Measurements from ENCODE around the gene HELZ2. TPM values are rescaled to one million over a fixed set of nuclear protein-coding genes. Genes with fewer than 3 reads are reported as not detected.

The HELZ2 gene
- total and polyA plus RNA-seq, 2 experiments from 2014 or later: 5.2 to 48.9 TPM

DNA sequence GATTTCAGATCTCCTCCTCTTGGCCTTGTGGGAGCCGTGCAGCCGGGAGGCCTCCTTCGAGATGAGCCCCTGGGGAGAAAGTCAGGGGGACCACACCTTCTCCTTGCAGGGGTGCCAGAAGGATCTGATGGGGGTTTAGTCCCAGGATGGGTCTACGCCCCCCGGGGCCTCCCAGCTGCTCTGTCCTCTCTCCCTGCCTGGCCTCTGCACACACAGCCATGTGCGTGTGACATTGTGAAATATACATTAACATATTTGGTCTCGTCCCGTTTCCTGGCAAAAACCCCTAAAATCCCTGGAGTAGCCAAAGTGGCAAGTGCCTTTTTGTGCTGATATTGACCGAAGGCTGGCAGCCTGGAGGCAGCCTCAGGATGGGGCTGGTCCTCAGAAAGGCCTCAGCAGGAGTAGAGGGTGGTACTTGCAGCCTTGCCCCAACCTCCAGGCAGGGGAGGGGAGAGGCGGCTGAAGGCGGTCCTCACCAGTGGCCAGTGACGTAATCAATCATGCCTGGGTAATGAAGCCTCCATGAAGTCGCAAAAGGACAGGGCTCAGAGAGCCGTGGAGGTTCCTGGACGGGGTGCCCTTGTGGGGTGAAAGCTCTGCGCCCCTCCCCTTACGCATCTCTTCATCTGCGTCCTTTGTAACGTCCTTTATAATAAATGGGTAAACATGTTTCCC is 5.1 kb upstream of the HELZ2 start:
- Histone ChIP-seq H3K4me3 (no peak overlapping the region), H2AFZ (no peak overlapping the region), H3K27me3 (ENCODE audit: insufficient read depth) (no peaks in the 10 kb centered on the region), H3K4me1 (ENCODE audit: insufficient read depth) (no peaks in the 10 kb centered on the region), H3K36me3 (ENCODE audit: insufficient read depth) (no peaks in the 10 kb centered on the region), H3K9me2 (ENCODE audit: insufficient read depth) (no peaks in the 10 kb centered on the region), H3K4me2 (no peak overlapping the region), H3K79me2 (replicated peaks; ENCODE audit: insufficient read depth) (no peaks in the 10 kb centered on the region), H3F3A (replicated peaks; ENCODE audit: low read depth) (0 out of 2 replicates have a peak, but pooled peaks cover 3% of the 10 kb centered on the region), H4K20me1 (replicated peaks; ENCODE audit: insufficient read depth) (no peaks in the 10 kb centered on the region), H3K27ac (ENCODE audit: low read depth) (no peak overlapping the region)
- no peaks in the 10 kb centered on the region; the same call in 2 of the 3 replicates for H3K4me1 Mint-ChIP-seq
- no peak overlapping the region for H3K27ac Mint-ChIP-seq
- no peaks in the 10 kb centered on the region for H3K36me3 Mint-ChIP-seq (ENCODE audit: low read depth)
- H3K9me3 Mint-ChIP-seq: no peaks in the 10 kb centered on the region
- no peak overlapping the region for H3K4me3 Mint-ChIP-seq
- no peak for TF ChIP-seq JUNB (IDR thresholded peaks at IDR 0.05; ENCODE audit: unreplicated experiment)
- peak; percentile 6; the same call in 1 of the 3 replicates for ATAC-seq
- no peak for DNase-seq (ENCODE audit: low spot score)
- H3K27me3 Mint-ChIP-seq (ENCODE audit: insufficient read depth, low read depth, poor library complexity): peaks cover 8% of the 10 kb centered on the region

DNA sequence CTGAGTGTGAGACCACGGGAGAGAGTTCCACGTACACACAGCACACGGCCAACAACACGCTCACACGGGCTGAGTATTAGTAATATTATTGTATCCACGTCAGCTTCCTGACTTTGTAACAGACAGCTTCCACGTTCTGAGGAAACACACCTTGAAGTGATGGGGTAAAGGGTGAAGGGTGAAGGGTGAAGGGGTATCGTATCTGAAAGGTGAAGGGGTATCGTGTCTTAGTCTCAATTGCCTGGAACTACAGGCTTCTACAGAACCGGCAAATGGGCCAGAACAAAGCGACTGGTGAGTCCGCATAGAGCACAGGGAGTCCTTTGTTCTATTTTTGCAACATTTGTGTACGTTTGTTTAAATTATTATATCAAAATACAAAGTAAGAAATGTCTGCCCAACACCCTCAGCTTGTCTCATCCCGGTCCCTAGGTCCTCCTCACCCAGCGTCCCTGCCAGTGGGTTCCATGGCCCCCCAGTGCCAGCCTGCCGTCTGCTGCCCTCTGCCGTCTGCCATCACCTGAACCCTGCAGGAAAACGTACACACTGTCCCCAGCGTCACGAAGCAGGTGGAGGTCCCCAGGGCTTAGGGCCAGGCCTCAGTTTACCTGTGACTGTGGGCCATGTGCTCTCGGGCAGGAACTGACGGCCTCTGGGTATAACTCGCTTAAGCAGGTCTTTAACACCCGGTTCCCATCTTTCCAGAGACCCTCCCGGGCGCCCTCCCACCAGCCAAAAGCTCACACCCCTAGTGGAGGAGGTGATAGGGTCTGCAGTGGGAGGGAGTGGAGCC is 4.4 kb upstream of the HELZ2 start:
- Mint-ChIP-seq H3K4me1 (no peaks in the 10 kb centered on the region; the same call in 2 of the 3 replicates), H3K27me3 (ENCODE audit: insufficient read depth, low read depth, poor library complexity) (peaks cover 8% of the 10 kb centered on the region), H3K36me3 (ENCODE audit: low read depth) (no peaks in the 10 kb centered on the region), H3K9me3 (no peaks in the 10 kb centered on the region), H3K27ac (no peak overlapping the region), H3K4me3 (no peak overlapping the region)
- Histone ChIP-seq H3F3A (replicated peaks; ENCODE audit: low read depth) (0 out of 2 replicates have a peak, but pooled peaks cover 3% of the 10 kb centered on the region), H3K4me1 (ENCODE audit: insufficient read depth) (no peaks in the 10 kb centered on the region; the same call in 1 of the 2 replicates), H3K36me3 (ENCODE audit: insufficient read depth) (no peaks in the 10 kb centered on the region), H2AFZ (no peak overlapping the region), H3K27me3 (ENCODE audit: insufficient read depth) (no peaks in the 10 kb centered on the region), H3K79me2 (replicated peaks; ENCODE audit: insufficient read depth) (no peaks in the 10 kb centered on the region), H3K9me2 (ENCODE audit: insufficient read depth) (no peaks in the 10 kb centered on the region), H3K27ac (ENCODE audit: low read depth) (no peak overlapping the region), H3K4me3 (no peak overlapping the region), H4K20me1 (replicated peaks; ENCODE audit: insufficient read depth) (no peaks in the 10 kb centered on the region), H3K4me2 (no peak overlapping the region)
- DNase-seq (ENCODE audit: low spot score): no peak
- no peak for ATAC-seq
- TF ChIP-seq, protein P1, sequence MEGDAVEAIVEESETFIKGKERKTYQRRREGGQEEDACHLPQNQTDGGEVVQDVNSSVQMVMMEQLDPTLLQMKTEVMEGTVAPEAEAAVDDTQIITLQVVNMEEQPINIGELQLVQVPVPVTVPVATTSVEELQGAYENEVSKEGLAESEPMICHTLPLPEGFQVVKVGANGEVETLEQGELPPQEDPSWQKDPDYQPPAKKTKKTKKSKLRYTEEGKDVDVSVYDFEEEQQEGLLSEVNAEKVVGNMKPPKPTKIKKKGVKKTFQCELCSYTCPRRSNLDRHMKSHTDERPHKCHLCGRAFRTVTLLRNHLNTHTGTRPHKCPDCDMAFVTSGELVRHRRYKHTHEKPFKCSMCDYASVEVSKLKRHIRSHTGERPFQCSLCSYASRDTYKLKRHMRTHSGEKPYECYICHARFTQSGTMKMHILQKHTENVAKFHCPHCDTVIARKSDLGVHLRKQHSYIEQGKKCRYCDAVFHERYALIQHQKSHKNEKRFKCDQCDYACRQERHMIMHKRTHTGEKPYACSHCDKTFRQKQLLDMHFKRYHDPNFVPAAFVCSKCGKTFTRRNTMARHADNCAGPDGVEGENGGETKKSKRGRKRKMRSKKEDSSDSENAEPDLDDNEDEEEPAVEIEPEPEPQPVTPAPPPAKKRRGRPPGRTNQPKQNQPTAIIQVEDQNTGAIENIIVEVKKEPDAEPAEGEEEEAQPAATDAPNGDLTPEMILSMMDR (conservative IDR thresholded peaks at IDR 0.05; ENCODE audit: low read depth in 2 of 2): peak in 1 of 2 experiments; percentile 47; a peak in 2 of 4 replicates
- TF ChIP-seq, protein P2, sequence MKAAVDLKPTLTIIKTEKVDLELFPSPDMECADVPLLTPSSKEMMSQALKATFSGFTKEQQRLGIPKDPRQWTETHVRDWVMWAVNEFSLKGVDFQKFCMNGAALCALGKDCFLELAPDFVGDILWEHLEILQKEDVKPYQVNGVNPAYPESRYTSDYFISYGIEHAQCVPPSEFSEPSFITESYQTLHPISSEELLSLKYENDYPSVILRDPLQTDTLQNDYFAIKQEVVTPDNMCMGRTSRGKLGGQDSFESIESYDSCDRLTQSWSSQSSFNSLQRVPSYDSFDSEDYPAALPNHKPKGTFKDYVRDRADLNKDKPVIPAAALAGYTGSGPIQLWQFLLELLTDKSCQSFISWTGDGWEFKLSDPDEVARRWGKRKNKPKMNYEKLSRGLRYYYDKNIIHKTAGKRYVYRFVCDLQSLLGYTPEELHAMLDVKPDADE (IDR thresholded peaks at IDR 0.05): no peak
- TF ChIP-seq, protein P3, sequence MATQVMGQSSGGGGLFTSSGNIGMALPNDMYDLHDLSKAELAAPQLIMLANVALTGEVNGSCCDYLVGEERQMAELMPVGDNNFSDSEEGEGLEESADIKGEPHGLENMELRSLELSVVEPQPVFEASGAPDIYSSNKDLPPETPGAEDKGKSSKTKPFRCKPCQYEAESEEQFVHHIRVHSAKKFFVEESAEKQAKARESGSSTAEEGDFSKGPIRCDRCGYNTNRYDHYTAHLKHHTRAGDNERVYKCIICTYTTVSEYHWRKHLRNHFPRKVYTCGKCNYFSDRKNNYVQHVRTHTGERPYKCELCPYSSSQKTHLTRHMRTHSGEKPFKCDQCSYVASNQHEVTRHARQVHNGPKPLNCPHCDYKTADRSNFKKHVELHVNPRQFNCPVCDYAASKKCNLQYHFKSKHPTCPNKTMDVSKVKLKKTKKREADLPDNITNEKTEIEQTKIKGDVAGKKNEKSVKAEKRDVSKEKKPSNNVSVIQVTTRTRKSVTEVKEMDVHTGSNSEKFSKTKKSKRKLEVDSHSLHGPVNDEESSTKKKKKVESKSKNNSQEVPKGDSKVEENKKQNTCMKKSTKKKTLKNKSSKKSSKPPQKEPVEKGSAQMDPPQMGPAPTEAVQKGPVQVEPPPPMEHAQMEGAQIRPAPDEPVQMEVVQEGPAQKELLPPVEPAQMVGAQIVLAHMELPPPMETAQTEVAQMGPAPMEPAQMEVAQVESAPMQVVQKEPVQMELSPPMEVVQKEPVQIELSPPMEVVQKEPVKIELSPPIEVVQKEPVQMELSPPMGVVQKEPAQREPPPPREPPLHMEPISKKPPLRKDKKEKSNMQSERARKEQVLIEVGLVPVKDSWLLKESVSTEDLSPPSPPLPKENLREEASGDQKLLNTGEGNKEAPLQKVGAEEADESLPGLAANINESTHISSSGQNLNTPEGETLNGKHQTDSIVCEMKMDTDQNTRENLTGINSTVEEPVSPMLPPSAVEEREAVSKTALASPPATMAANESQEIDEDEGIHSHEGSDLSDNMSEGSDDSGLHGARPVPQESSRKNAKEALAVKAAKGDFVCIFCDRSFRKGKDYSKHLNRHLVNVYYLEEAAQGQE (IDR thresholded peaks at IDR 0.05; ENCODE audit: unreplicated experiment): no peak
- TF ChIP-seq JUNB (IDR thresholded peaks at IDR 0.05; ENCODE audit: unreplicated experiment) (no peak), ZNF114 (CRISPR knock-in tag; IDR thresholded peaks at IDR 0.05) (no peak)
